ENCODE data around the gene FFAR1. TPM values are rescaled to one million over a fixed set of nuclear protein-coding genes. Genes with fewer than 3 reads are reported as not detected.

FFAR1 gene
- polyA plus RNA-seq, 1 of the 3 experiments (the other 2 are of a cell fraction), result not detected

GRCh38 chr19:35389192-35389861 is 41.6 kb downstream of the FFAR1 start:
- no peak for DNase-seq
- Histone ChIP-seq H3F3A (replicated peaks; ENCODE audit: insufficient read depth) (no peaks in the 10 kb centered on the region), H4K20me1 (ENCODE audit: insufficient read depth) (no peaks in the 10 kb centered on the region), H3K27me3 (ENCODE audit: insufficient read depth) (no peaks in the 10 kb centered on the region), H3K4me3 (ENCODE audit: low read depth in 2 of 2, low read length in 1 of 2) (no peak overlapping the region), H3K4me1 (ENCODE audit: control insufficient read depth in 1 of 2, insufficient read depth in 2 of 2, low read depth in 1 of 2, low read length in 1 of 2) (no peaks in the 10 kb centered on the region), H3K4me2 (no peak overlapping the region), H3K9me2 (no peaks in the 10 kb centered on the region), H3K9me3 (peaks cover 13% of the 10 kb centered on the region; the same call in 1 of the 2 replicates), H2AFZ (ENCODE audit: low read depth) (no peak overlapping the region), H3K27ac (ENCODE audit: low read depth in 2 of 2, low read length in 1 of 2) (no peak overlapping the region), H3K79me2 (ENCODE audit: insufficient read depth) (no peaks in the 10 kb centered on the region), H3K9ac (no peak overlapping the region), H3K36me3 (replicated peaks in 1 of 2; ENCODE audit: control insufficient read depth in 1 of 2, insufficient read depth in 2 of 2, low read length in 1 of 2) (no peaks in the 10 kb centered on the region)
- CTCF ChIA-PET, result interaction anchor here (1.0 kb wide), 1 partner anchor 121 kb away, joined by 3 read pairs; no protein-coding TSS in a partner anchor
- POLR2A ChIA-PET, result no interaction called here
- 2% methylated on average over 6 of the region's 6 CpGs for WGBS (ENCODE audit: low lambda C conversion rate)
- TF ChIP-seq SMC3 (IDR thresholded peaks at IDR 0.05; ENCODE audit: low read depth, low read length) (no peak), RCOR1 (IDR thresholded peaks at IDR 0.05; ENCODE audit: low read length) (no peak), PBX3 (IDR thresholded peaks at IDR 0.05) (no peak), GATA2 (CRISPR knock-in tag; IDR thresholded peaks at IDR 0.05) (no peak), CHD2 (IDR thresholded peaks at IDR 0.05; ENCODE audit: low read length, partially characterized antibody) (no peak), YY1 (IDR thresholded peaks at IDR 0.05; ENCODE audit: low read depth) (no peak)
- TF ChIP-seq, protein P1, sequence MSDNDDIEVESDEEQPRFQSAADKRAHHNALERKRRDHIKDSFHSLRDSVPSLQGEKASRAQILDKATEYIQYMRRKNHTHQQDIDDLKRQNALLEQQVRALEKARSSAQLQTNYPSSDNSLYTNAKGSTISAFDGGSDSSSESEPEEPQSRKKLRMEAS (IDR thresholded peaks at IDR 0.05; ENCODE audit: low read depth), result no peak
- TF ChIP-seq, protein P2, sequence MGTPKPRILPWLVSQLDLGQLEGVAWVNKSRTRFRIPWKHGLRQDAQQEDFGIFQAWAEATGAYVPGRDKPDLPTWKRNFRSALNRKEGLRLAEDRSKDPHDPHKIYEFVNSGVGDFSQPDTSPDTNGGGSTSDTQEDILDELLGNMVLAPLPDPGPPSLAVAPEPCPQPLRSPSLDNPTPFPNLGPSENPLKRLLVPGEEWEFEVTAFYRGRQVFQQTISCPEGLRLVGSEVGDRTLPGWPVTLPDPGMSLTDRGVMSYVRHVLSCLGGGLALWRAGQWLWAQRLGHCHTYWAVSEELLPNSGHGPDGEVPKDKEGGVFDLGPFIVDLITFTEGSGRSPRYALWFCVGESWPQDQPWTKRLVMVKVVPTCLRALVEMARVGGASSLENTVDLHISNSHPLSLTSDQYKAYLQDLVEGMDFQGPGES (IDR thresholded peaks at IDR 0.05; ENCODE audit: low read depth, low read length), result no peak
- TF ChIP-seq, protein P3, sequence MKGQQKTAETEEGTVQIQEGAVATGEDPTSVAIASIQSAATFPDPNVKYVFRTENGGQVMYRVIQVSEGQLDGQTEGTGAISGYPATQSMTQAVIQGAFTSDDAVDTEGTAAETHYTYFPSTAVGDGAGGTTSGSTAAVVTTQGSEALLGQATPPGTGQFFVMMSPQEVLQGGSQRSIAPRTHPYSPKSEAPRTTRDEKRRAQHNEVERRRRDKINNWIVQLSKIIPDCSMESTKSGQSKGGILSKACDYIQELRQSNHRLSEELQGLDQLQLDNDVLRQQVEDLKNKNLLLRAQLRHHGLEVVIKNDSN (IDR thresholded peaks at IDR 0.05; ENCODE audit: borderline replicate concordance, low read depth), result no peak

DNA sequence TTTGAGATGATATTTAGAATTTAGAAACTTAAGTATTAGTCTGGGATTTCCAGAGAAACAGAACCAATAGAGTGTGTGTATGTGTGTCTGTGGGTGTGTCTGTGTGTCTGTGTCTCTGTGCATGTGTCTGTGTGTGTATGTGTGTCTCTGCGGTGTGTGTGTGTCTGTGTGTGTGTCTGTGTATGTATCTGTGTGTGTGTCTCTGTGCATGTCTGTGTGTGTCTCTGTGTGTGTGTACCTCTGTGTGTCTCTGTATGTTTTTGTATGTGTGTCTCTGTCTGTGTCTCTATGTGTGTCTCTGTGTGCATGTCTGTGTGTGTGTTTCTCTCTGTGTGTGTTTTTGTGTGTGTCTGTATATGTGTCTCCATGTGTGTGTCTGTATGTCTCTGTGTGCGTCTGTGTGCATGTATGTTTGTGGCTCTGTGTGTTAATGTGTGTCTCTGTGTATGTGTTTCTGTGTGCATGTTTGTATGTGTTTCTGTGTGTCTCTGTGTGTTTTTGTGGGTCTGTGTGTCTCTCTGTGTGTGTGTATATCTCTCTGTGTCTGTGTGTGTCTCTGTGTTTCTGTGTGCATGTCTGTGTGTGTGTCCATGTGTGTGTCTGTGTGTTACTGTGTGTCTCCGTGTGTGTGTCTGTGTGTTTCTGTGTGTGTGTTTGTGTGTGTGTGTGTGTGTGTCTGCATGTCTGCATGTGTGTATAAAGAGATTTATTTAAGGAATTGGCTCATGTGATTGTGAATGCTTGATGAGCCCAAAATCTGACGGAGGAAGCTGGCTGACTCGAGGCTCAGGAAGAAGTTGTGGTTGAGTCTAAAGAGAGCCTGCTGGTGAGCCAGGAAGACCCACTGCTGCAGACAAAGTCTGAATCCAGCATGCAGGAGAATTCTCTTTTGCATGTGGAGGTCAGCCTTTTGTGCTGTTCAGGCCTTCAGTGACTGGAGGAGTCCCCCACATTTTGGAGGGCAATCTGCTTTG is 45.3 kb downstream of the FFAR1 start:
- Histone ChIP-seq H3K9me2 (no peaks in the 10 kb centered on the region), H3K79me2 (ENCODE audit: insufficient read depth) (no peaks in the 10 kb centered on the region), H3K4me3 (ENCODE audit: low read depth in 2 of 2, low read length in 1 of 2) (no peak overlapping the region), H3K9me3 (no peaks in the 10 kb centered on the region), H3F3A (replicated peaks; ENCODE audit: insufficient read depth) (no peaks in the 10 kb centered on the region), H3K4me2 (no peak overlapping the region), H3K4me1 (ENCODE audit: control insufficient read depth in 1 of 2, insufficient read depth in 2 of 2, low read depth in 1 of 2, low read length in 1 of 2) (no peaks in the 10 kb centered on the region; a peak in 1 of 4 replicates), H4K20me1 (ENCODE audit: insufficient read depth) (no peaks in the 10 kb centered on the region), H3K27ac (ENCODE audit: low read depth in 2 of 2, low read length in 1 of 2) (no peak overlapping the region), H3K27me3 (ENCODE audit: insufficient read depth) (no peaks in the 10 kb centered on the region; the same call in 1 of the 2 replicates), H3K9ac (no peak overlapping the region), H2AFZ (ENCODE audit: low read depth) (no peak overlapping the region), H3K36me3 (replicated peaks in 1 of 2; ENCODE audit: control insufficient read depth in 1 of 2, insufficient read depth in 2 of 2, low read length in 1 of 2) (no peaks in the 10 kb centered on the region)
- POLR2A ChIA-PET, result no interaction called here
- CTCF ChIA-PET, result no interaction called here
- 22% methylated on average over 5 of the region's 5 CpGs for WGBS (ENCODE audit: low lambda C conversion rate)
- DNase-seq, result no peak
- TF ChIP-seq TEAD4 (IDR thresholded peaks at IDR 0.05; ENCODE audit: borderline replicate concordance, insufficient read depth) (no peak), NFIC (IDR thresholded peaks at IDR 0.05; ENCODE audit: borderline replicate concordance) (no peak), FOSL2 (IDR thresholded peaks at IDR 0.05; ENCODE audit: borderline replicate concordance, low read depth) (no peak), POLR2AphosphoS5 (IDR thresholded peaks at IDR 0.05; ENCODE audit: low read depth, low read length) (no peak), USF2 (IDR thresholded peaks at IDR 0.05; ENCODE audit: borderline replicate concordance, low read depth, low read length) (no peak), PBX3 (IDR thresholded peaks at IDR 0.05) (no peak), MEF2A (IDR thresholded peaks at IDR 0.05; ENCODE audit: borderline replicate concordance, low read depth) (no peak), EZH2phosphoT487 (IDR thresholded peaks at IDR 0.05; ENCODE audit: borderline replicate concordance, low read depth) (no peak), TAF1 (IDR thresholded peaks at IDR 0.05; ENCODE audit: borderline replicate concordance, low read depth, low read length) (no peak), TCF12 (IDR thresholded peaks at IDR 0.05) (no peak), RFX5 (IDR thresholded peaks at IDR 0.05; ENCODE audit: low read length) (no peak), JUND (IDR thresholded peaks at IDR 0.05) (no peak)
- TF ChIP-seq, protein P1 (IDR thresholded peaks at IDR 0.05; ENCODE audit: low read depth), result no peak

Measured in SK-N-SH (cell line).